Thyroid gland (tissue), 4 donors: Measurements from ENCODE around the gene ZDHHC8.

Source experiments
- CTCF ChIP-seq, 6 experiments: fragments of 200-600 bp in 3 of 6; fragments of 450-650 bp in 3 of 6; sonication (generic) in 3 of 6; IDR thresholded peaks; one replicate each; pipeline ENCODE4 v1.5.1; 2016 to 2019; ENCODE audit warnings: antibody characterized with exemption in 6 of 6, mild to moderate bottlenecking in 2 of 6, inconsistent platforms in 1 of 6, moderate library complexity in 1 of 6
- POLR2A ChIP-seq, 2 donors: fragments of 450-650 bp; IDR thresholded peaks; one replicate each; pipeline ENCODE4 v1.6.1; 2017; ENCODE audit warnings: antibody characterized with exemption in 2 of 2, mild to moderate bottlenecking in 2 of 2, moderate library complexity in 1 of 2

- TF ChIP-seq CTCF (IDR thresholded peaks at IDR 0.05) (no peak), POLR2A (IDR thresholded peaks at IDR 0.05) (no peak)
Measured at GRCh38 chr22:20108757-20109230, 22.8 kb upstream of the ZDHHC8 start.
